GM12878 (cell line): ENCODE data around the gene GDI2. TPM values are rescaled to one million over a fixed set of nuclear protein-coding genes. Genes with fewer than 3 reads are reported as not detected.
A peak's percentile ranks its signal among the peaks of the same experiment; 100 is the strongest.

Experiments
- ATAC-seq: fragments of 200-7000 bp; cut with Tn5 transposase; 3 replicates; pipeline ENCODE4 v1.9.1; 2020; ENCODE audit warnings: mild to moderate bottlenecking, moderate library complexity
- BruUV-seq: library from RNA; stranded (reverse); fragments of 400-500 nt; replicated peaks from 2 replicates; lab custom pipeline; 2021; lab: Mats Ljungman, UMichigan
- CTCF ChIA-PET: fragments of 300-600 bp; sonication (Branson Sonifier 250); formaldehyde crosslinking; extraction: SDS; loops from one replicate; lab custom pipeline; 2021; ENCODE audit warnings: inconsistent platforms; lab: Yijun Ruan, JAX
- POLR2A ChIA-PET: fragments of 350-600 bp; formaldehyde crosslinking; extraction: SDS; loops from one replicate; lab custom pipeline; 2021; ENCODE audit warnings: inconsistent platforms; lab: Charles Lee
- RAD21 ChIA-PET: fragments of 300-600 bp; sonication (Branson Sonifier 250); formaldehyde crosslinking; loops from one replicate; lab custom pipeline; 2023; ENCODE audit warnings: antibody characterized with exemption; ENCODE audit not compliant: unreplicated experiment; lab: Charles Lee
- SMC1A ChIA-PET: fragments of 300-600 bp; sonication (Branson Sonifier 250); formaldehyde crosslinking; loops from one replicate; lab custom pipeline; 2023; ENCODE audit not compliant: unreplicated experiment, uncharacterized antibody; lab: Charles Lee
- DNase-seq: peaks from one replicate; pipeline ENCODE4 v3.0.0-alpha.2; 2011; ENCODE audit warnings: low read depth, low spot score
- FAIRE-seq: peaks from 3 replicates; lab custom pipeline; 2011; peaks lifted over from hg19 to GRCh38; lab: Jason Lieb, UNC
- H2AFZ ChIP-seq: 2 replicates; pipeline ENCODE4 v1.6.0; 2011; ENCODE audit warnings: low read depth, low read length, control low read depth; ENCODE audit not compliant: control insufficient read depth
- H3K27ac ChIP-seq: 2 replicates; pipeline ENCODE4 v1.5.1; 2011; ENCODE audit warnings: control low read depth; ENCODE audit not compliant: control insufficient read depth, insufficient read depth
- H3K27me3 ChIP-seq, 2 experiments: replicated peaks in 1 of 2; 2 replicates each; pipeline versions ENCODE4 v1.6.0 to v1.6.1; 2011; ENCODE audit warnings: low read length in 1 of 2; ENCODE audit not compliant: control insufficient read depth in 2 of 2, insufficient read depth in 2 of 2
- H3K36me3 ChIP-seq, 2 experiments: 2 replicates each; pipeline ENCODE4 v1.5.1; 2011; ENCODE audit warnings: low read length in 1 of 2; ENCODE audit not compliant: control insufficient read depth in 2 of 2, insufficient read depth in 2 of 2
- H3K4me1 ChIP-seq: 2 replicates; pipeline ENCODE4 v1.6.1; 2011; ENCODE audit warnings: mild to moderate bottlenecking, low read length, moderate library complexity, mixed read lengths; ENCODE audit not compliant: control insufficient read depth, insufficient read depth
- H3K4me2 ChIP-seq: 2 replicates; pipeline ENCODE4 v1.6.0; 2011; ENCODE audit warnings: control low read depth; ENCODE audit not compliant: control insufficient read depth, insufficient read depth
- H3K4me3 ChIP-seq: fragments of 200-600 bp; sonication (generic); 2 replicates; pipeline ENCODE4 v1.5.1; 2016
- H3K79me2 ChIP-seq: 2 replicates; pipeline ENCODE4 v1.6.0; 2011; ENCODE audit warnings: low read length; ENCODE audit not compliant: control insufficient read depth, insufficient read depth
- H3K9ac ChIP-seq: 2 replicates; pipeline ENCODE4 v1.8.0; 2011; ENCODE audit warnings: low read length, control low read depth, mixed read lengths; ENCODE audit not compliant: control insufficient read depth, insufficient read depth
- H3K9me3 ChIP-seq: replicated peaks from 3 replicates; pipeline ENCODE4 v1.5.1; 2011; ENCODE audit warnings: mild to moderate bottlenecking, low read length; ENCODE audit not compliant: control insufficient read depth, insufficient read depth
- H4K20me1 ChIP-seq: 2 replicates; pipeline ENCODE4 v1.6.0; 2011; ENCODE audit not compliant: control insufficient read depth, insufficient read depth
- DPF2 ChIP-seq: fragments of 450-650 bp; IDR thresholded peaks from 2 replicates; pipeline ENCODE4 v1.6.1; 2017; ENCODE audit warnings: mild to moderate bottlenecking
- E4F1 ChIP-seq: fragments of 450-650 bp; IDR thresholded peaks from 2 replicates; pipeline ENCODE4 v1.6.1; 2018; ENCODE audit warnings: borderline replicate concordance, mild to moderate bottlenecking; ENCODE audit not compliant: partially characterized antibody
- IKZF1 ChIP-seq: fragments of 450-650 bp; conservative IDR thresholded peaks from 2 replicates; pipeline ENCODE4 v1.6.1; 2017; ENCODE audit warnings: antibody characterized with exemption, mild to moderate bottlenecking
- IRF4 ChIP-seq: IDR thresholded peaks from 2 replicates; pipeline ENCODE4 v1.6.1; 2011; ENCODE audit warnings: low read depth, low read length
- ZNF384 ChIP-seq: IDR thresholded peaks from 2 replicates; pipeline ENCODE4 v1.6.1; 2012; ENCODE audit warnings: low read depth, mild to moderate bottlenecking, low read length, improper control_type of control experiment, borderline replicate concordance
- WGBS: methylation state at CpG from one replicate; pipeline ENCODE4 v1.1.6; 2016; ENCODE audit warnings: low lambda C conversion rate; ENCODE audit not compliant: insufficient replicate concordance, insufficient coverage; ENCODE audit errors: missing lambda C conversion rate; 5-methylcytosine and 5-hydroxymethylcytosine counted together
- in situ Hi-C: fragments of 300-500 bp; cut with MboI; formaldehyde crosslinking; loops from 9 replicates; pipeline ENCODE4 v1.14.3; 2018; ENCODE audit warnings: mixed read lengths
- intact Hi-C: fragments of 100-400 bp; cut with micrococcal nuclease; formaldehyde crosslinking; loops from one replicate; pipeline ENCODE4 v1.14.2; 2022; ENCODE audit not compliant: unreplicated experiment
- polyA plus RNA-seq, 11 experiments: library from polyadenylated mRNA; depleted of rRNA in 4 of 11; unstranded in 6 of 11; stranded (reverse) in 5 of 11; fragments of >200 nt; fragmentation: Nextera tagmentation in 4 of 11; fragmentation: Illumina TruSeq in 1 of 11; extraction: Ambion mirVana in 4 of 11; extraction: Trizol in 1 of 11; gene quantifications; 1 replicate in 1 of 11; 2 replicates in 10 of 11; pipeline versions ENCODE4 v1.2.1 to v1.2.3, GENCODE V29; 2011 to 2016; ENCODE audit warnings: inconsistent platforms in 2 of 11, missing spikeins in 2 of 11, low read depth in 1 of 11
- total RNA-seq, 4 experiments: library from RNA; depleted of rRNA in 3 of 4; stranded (reverse); fragments of >200 nt in 3 of 4; fragmentation: Illumina TruSeq in 1 of 4; extraction: Trizol in 1 of 4; gene quantifications; 2 replicates each; pipeline versions ENCODE4 v1.2.1 to v1.2.3, GENCODE V29; 2013 to 2021
- TF ChIP-seq, protein P1 (sequence below): fragments of 450-650 bp; IDR thresholded peaks from 2 replicates; pipeline ENCODE4 v1.6.1; 2017; ENCODE audit warnings: low read depth, mild to moderate bottlenecking, moderate library complexity

The GDI2 gene
- total and polyA plus RNA-seq, 10 of the 15 experiments (the other 5 are each of a cell fraction or from before 2014, with no cell fraction given) = 261 to 395 (median 276) TPM

GRCh38 chr10:5830629-5831445 is 17.6 kb upstream of the GDI2 start (continued):
- TF ChIP-seq, protein P1, sequence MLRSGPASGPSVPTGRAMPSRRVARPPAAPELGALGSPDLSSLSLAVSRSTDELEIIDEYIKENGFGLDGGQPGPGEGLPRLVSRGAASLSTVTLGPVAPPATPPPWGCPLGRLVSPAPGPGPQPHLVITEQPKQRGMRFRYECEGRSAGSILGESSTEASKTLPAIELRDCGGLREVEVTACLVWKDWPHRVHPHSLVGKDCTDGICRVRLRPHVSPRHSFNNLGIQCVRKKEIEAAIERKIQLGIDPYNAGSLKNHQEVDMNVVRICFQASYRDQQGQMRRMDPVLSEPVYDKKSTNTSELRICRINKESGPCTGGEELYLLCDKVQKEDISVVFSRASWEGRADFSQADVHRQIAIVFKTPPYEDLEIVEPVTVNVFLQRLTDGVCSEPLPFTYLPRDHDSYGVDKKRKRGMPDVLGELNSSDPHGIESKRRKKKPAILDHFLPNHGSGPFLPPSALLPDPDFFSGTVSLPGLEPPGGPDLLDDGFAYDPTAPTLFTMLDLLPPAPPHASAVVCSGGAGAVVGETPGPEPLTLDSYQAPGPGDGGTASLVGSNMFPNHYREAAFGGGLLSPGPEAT = no peak
- TF ChIP-seq E4F1 (no peak), DPF2 (peak; percentile 25; the same call in 1 of the 2 replicates), IKZF1 (peak; percentile 22; the same call in 1 of the 2 replicates), IRF4 (0 out of 2 replicates have a peak, but pooled peaks have one; percentile 14)

GRCh38 chr10:5829267-5829666 is 16.0 kb upstream of the GDI2 start:
- intact Hi-C loops = no loop called here
- no peak for TF ChIP-seq ZNF384
- ChIA-PET POLR2A (interaction anchor here (1.9 kb wide), 1 partner anchor 15 kb away, joined by 4 read pairs; no protein-coding TSS in a partner anchor), CTCF (interaction anchor here (1.5 kb wide), 1 partner anchor 9 kb away, joined by 4 read pairs; no protein-coding TSS in a partner anchor), SMC1A (interaction anchor here (0.5 to 2.8 kb wide), 2 partner anchors 11 to 23 kb away, joined by 3 to 11 read pairs; no protein-coding TSS in a partner anchor), RAD21 (interaction anchor here (1.1 kb wide), 1 partner anchor 14 kb away, joined by 4 read pairs; no protein-coding TSS in a partner anchor)
- no peaks in the 10 kb centered on the region for H3K4me1 ChIP-seq
- no peaks in the 10 kb centered on the region for H4K20me1 ChIP-seq
- no TSS peak for BruUV-seq
- H3K36me3 ChIP-seq = no peaks in the 10 kb centered on the region
- FAIRE-seq (no peak), DNase-seq (no peak), ATAC-seq (no peak)
- H3K9me3 ChIP-seq = no peaks in the 10 kb centered on the region
- no peak overlapping the region for H3K27ac ChIP-seq
- in situ Hi-C loops = no loop called here
- WGBS = 79% methylated on average over 9 of the region's 9 CpGs
- H3K79me2 ChIP-seq = no peaks in the 10 kb centered on the region
- H3K4me3 ChIP-seq = no peak overlapping the region
- H3K27me3 ChIP-seq = no peaks in the 10 kb centered on the region
- no peak overlapping the region for H2AFZ ChIP-seq
- H3K4me2 ChIP-seq = no peak overlapping the region
- no peak overlapping the region for H3K9ac ChIP-seq
